PC-9 (cell line): ENCODE results near the gene PLXNC1. TPM values are rescaled to one million over a fixed set of nuclear protein-coding genes. Genes with fewer than 3 reads are reported as not detected.

Experiments used
- BruUV-seq: library from RNA; stranded (reverse); fragments of 400-500 nt; replicated peaks from 2 replicates; lab custom pipeline; 2021; lab: Mats Ljungman, UMichigan
- CTCF ChIA-PET: fragments of 300-600 bp; sonication (Branson Sonifier 250); formaldehyde crosslinking; loops from one replicate; lab custom pipeline; 2022; ENCODE audit warnings: antibody characterized with exemption; lab: Charles Lee
- POLR2A ChIA-PET: fragments of 300-600 bp; sonication (Branson Sonifier 250); formaldehyde crosslinking; loops from one replicate; lab custom pipeline; 2022; ENCODE audit warnings: antibody characterized with exemption; ENCODE audit not compliant: unreplicated experiment; lab: Charles Lee
- DNase-seq, 2 experiments: peaks; one replicate each; pipeline versions ENCODE4 v3.0.0 to v3.0.0-alpha.2; 2015 to 2022; ENCODE audit warnings: mixed read lengths in 1 of 2
- H2AFZ ChIP-seq: fragments of 200-600 bp; sonication (generic); 2 replicates; pipeline ENCODE4 v1.8.1; 2017; ENCODE audit warnings: antibody characterized with exemption
- H3F3A ChIP-seq: fragments of 200-600 bp; sonication (generic); 2 replicates; pipeline ENCODE4 v1.8.1; 2017; ENCODE audit warnings: antibody characterized with exemption, mild to moderate bottlenecking, low read depth; ENCODE audit not compliant: insufficient read depth
- H3K27ac ChIP-seq: fragments of 200-600 bp; sonication (generic); 2 replicates; pipeline ENCODE4 v1.6.1; 2016; ENCODE audit warnings: mixed run types
- H3K27me3 ChIP-seq: fragments of 200-600 bp; sonication (generic); 2 replicates; pipeline ENCODE4 v1.6.1; 2016; ENCODE audit warnings: low read depth, mixed run types; ENCODE audit not compliant: insufficient read depth
- H3K36me3 ChIP-seq: fragments of 200-600 bp; sonication (generic); 2 replicates; pipeline ENCODE4 v1.6.1; 2016; ENCODE audit warnings: low read depth, mixed run types
- H3K4me1 ChIP-seq: fragments of 200-600 bp; sonication (generic); replicated peaks from 2 replicates; pipeline ENCODE4 v1.6.1; 2016; ENCODE audit warnings: mixed run types; ENCODE audit not compliant: insufficient read depth
- H3K4me2 ChIP-seq: fragments of 200-600 bp; sonication (generic); 2 replicates; pipeline ENCODE4 v1.6.1; 2017; ENCODE audit warnings: mixed run types
- H3K4me3 ChIP-seq: fragments of 200-600 bp; sonication (generic); 2 replicates; pipeline ENCODE4 v1.6.1; 2016; ENCODE audit warnings: mixed run types
- H3K79me2 ChIP-seq: fragments of 200-600 bp; sonication (generic); 2 replicates; pipeline ENCODE4 v1.6.1; 2017; ENCODE audit warnings: low read depth, mixed run types
- H3K9me2 ChIP-seq: fragments of 200-600 bp; sonication (generic); 2 replicates; pipeline ENCODE4 v1.8.1; 2017; ENCODE audit warnings: mild to moderate bottlenecking; ENCODE audit not compliant: insufficient read depth
- H3K9me3 ChIP-seq: fragments of 200-600 bp; sonication (generic); 2 replicates; pipeline ENCODE4 v1.8.1; 2016; ENCODE audit warnings: low read depth; ENCODE audit not compliant: insufficient read depth
- H4K20me1 ChIP-seq: fragments of 200-600 bp; sonication (generic); 2 replicates; pipeline ENCODE4 v1.8.1; 2017; ENCODE audit not compliant: insufficient read depth
- EZH2 ChIP-seq: fragments of 200-600 bp; sonication (generic); IDR thresholded peaks from 2 replicates; pipeline ENCODE4 v1.8.0; 2017; ENCODE audit warnings: antibody characterized with exemption, low read depth
- intact Hi-C: fragments of 100-400 bp; cut with micrococcal nuclease; formaldehyde crosslinking; loops from one replicate; pipeline ENCODE4 v1.10.0; 2022; ENCODE audit not compliant: unreplicated experiment
- total RNA-seq: library from RNA; stranded (reverse); gene quantifications from 2 replicates; pipeline ENCODE4 v1.2.3, GENCODE V29; 2021
- TF ChIP-seq, protein P1 (sequence below): fragments of 200-600 bp; sonication (generic); conservative IDR thresholded peaks from 2 replicates; pipeline ENCODE4 v1.6.1; 2017; ENCODE audit warnings: mixed run types, antibody characterized with exemption, mild to moderate bottlenecking, moderate library complexity

The PLXNC1 gene
- total RNA-seq, 1 experiment from 2014 or later, result 2.3 TPM

DNA sequence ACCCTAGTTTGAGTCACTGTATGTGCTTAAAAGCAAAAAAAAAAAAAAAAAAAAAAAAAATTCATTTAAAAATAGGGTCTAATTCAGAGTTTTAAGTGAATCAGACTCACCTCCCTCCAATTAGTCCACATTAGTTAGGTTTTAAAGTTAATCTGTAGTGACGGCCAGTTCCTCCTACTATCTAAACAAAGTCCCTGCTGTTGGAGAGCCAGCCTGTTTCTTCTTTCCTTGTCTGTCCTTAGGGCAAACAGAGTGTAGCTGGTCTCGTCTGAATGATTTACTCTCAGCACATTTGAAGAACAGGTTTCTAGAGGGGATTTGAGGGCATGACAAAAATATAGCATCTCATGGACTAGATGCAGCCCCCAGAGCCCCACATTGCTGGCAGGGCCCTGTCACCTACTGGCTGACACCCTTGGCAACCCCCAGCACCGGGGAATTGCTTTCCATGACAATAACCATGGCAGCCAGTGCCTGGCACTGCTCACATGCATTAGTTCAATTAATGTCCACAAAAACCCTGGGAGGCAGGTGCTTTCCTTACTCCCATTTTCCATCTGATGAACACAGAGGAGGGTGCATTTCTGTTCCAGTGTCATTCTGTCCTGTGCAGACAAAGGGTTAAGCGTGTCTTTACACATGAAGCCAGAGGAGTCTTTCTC, 138.3 kb downstream of the PLXNC1 start:
- no peak overlapping the region for H3K4me3 ChIP-seq
- no peak overlapping the region for H3K27ac ChIP-seq
- 0 out of 2 replicates have a peak, but pooled peaks cover 3% of the 10 kb centered on the region for H4K20me1 ChIP-seq
- H3K36me3 ChIP-seq, result no peaks in the 10 kb centered on the region
- ChIA-PET CTCF (no interaction called here), POLR2A (no interaction called here)
- TF ChIP-seq EZH2, result no peak
- TF ChIP-seq, protein P1, sequence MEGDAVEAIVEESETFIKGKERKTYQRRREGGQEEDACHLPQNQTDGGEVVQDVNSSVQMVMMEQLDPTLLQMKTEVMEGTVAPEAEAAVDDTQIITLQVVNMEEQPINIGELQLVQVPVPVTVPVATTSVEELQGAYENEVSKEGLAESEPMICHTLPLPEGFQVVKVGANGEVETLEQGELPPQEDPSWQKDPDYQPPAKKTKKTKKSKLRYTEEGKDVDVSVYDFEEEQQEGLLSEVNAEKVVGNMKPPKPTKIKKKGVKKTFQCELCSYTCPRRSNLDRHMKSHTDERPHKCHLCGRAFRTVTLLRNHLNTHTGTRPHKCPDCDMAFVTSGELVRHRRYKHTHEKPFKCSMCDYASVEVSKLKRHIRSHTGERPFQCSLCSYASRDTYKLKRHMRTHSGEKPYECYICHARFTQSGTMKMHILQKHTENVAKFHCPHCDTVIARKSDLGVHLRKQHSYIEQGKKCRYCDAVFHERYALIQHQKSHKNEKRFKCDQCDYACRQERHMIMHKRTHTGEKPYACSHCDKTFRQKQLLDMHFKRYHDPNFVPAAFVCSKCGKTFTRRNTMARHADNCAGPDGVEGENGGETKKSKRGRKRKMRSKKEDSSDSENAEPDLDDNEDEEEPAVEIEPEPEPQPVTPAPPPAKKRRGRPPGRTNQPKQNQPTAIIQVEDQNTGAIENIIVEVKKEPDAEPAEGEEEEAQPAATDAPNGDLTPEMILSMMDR, result no peak
- H3K27me3 ChIP-seq, result no peaks in the 10 kb centered on the region
- H3K4me1 ChIP-seq, result no peaks in the 10 kb centered on the region
- intact Hi-C loops, result no loop called here
- no peaks in the 10 kb centered on the region for H3K9me2 ChIP-seq
- no peaks in the 10 kb centered on the region for H3K79me2 ChIP-seq
- H3K4me2 ChIP-seq, result no peak overlapping the region
- no peak overlapping the region for H2AFZ ChIP-seq
- BruUV-seq, result no TSS peak
- H3F3A ChIP-seq, result no peaks in the 10 kb centered on the region
- no peak for DNase-seq
- H3K9me3 ChIP-seq, result no peaks in the 10 kb centered on the region

DNA sequence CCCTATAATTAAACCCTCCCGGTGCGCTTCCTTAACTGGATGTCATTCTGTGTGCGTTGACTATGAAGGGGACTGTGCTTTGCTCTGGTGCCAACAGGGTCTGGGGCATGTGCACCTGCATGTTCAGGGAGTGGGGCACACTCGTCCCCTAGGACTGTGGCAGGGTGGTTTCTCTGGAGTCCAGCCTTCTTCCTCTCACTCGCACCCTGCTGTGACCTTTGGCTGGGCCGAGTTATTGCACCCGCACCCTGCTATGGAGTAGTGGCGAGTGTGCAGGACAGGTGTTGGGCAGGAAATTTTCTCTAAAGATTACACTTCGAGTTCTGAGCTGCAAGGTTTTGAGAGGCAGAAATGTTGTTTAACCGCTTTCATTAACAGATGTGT, 138.9 kb downstream of the PLXNC1 start:
- BruUV-seq, result no TSS peak
- Histone ChIP-seq H2AFZ (no peak overlapping the region), H3K4me1 (no peaks in the 10 kb centered on the region), H3K9me3 (no peaks in the 10 kb centered on the region), H3K27me3 (no peaks in the 10 kb centered on the region), H3K4me2 (no peak overlapping the region), H3K4me3 (no peak overlapping the region), H3F3A (no peaks in the 10 kb centered on the region), H3K27ac (no peak overlapping the region), H4K20me1 (0 out of 2 replicates have a peak, but pooled peaks cover 3% of the 10 kb centered on the region), H3K36me3 (no peaks in the 10 kb centered on the region), H3K9me2 (no peaks in the 10 kb centered on the region), H3K79me2 (no peaks in the 10 kb centered on the region)
- intact Hi-C loops, result no loop called here
- DNase-seq, result no peak
- ChIA-PET CTCF (no interaction called here), POLR2A (no interaction called here)
- TF ChIP-seq EZH2, result no peak
- TF ChIP-seq, protein P1, result no peak

DNA sequence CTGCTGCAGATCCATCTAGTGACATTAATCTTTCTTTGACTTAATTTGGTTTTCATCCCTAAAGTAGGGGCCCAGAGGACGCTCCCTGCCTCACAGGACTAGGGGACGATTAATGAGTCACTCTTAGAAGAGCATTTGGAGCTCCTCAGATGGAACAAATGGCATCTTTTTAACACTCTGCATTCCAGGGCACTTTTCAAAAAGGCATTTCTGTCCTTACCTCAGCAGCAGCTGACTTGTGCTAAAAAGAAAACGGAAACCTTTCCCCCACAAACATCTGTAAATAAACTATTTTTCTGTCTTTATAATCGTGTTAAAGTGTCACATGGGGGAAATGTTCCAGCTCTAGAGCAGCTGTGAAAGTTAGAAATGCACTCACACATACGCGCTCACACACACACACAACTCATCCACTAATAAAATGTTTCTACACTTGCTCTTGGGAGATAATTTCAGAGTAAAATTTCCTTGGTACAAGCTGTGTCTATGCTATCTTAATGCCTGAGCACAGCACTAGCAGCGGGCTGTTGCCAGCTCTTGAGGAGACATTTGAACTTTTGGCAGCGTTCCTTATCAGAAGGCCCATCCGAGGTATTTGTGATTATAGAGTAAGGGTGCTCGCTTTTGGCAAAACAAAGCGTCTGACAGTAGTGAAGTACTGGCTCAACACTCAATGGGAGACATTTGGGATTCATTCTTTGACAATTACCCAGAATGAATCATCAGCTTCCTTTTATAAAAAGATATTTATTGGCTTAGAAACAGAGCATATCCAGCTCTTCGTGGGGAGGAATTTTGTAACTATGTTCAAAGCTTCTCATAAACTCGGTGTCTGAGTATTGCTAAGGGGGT, 141.3 kb downstream of the PLXNC1 start:
- Histone ChIP-seq H4K20me1 (0 out of 2 replicates have a peak, but pooled peaks cover 3% of the 10 kb centered on the region), H3F3A (no peaks in the 10 kb centered on the region), H3K9me3 (no peaks in the 10 kb centered on the region), H2AFZ (no peak overlapping the region), H3K36me3 (no peaks in the 10 kb centered on the region), H3K4me2 (no peak overlapping the region), H3K27ac (no peak overlapping the region), H3K27me3 (no peaks in the 10 kb centered on the region), H3K9me2 (no peaks in the 10 kb centered on the region), H3K79me2 (no peaks in the 10 kb centered on the region), H3K4me3 (no peak overlapping the region), H3K4me1 (no peaks in the 10 kb centered on the region)
- no peak for DNase-seq
- CTCF ChIA-PET, result interaction anchor here (0.7 kb wide), 1 partner anchor 270 kb away, joined by 4 read pairs; no protein-coding TSS in a partner anchor
- intact Hi-C loops, result no loop called here
- POLR2A ChIA-PET, result no interaction called here
- BruUV-seq, result no TSS peak
- TF ChIP-seq, protein P1, result no peak
- no peak for TF ChIP-seq EZH2
